ENCODE results near the gene TACC3.

DNA sequence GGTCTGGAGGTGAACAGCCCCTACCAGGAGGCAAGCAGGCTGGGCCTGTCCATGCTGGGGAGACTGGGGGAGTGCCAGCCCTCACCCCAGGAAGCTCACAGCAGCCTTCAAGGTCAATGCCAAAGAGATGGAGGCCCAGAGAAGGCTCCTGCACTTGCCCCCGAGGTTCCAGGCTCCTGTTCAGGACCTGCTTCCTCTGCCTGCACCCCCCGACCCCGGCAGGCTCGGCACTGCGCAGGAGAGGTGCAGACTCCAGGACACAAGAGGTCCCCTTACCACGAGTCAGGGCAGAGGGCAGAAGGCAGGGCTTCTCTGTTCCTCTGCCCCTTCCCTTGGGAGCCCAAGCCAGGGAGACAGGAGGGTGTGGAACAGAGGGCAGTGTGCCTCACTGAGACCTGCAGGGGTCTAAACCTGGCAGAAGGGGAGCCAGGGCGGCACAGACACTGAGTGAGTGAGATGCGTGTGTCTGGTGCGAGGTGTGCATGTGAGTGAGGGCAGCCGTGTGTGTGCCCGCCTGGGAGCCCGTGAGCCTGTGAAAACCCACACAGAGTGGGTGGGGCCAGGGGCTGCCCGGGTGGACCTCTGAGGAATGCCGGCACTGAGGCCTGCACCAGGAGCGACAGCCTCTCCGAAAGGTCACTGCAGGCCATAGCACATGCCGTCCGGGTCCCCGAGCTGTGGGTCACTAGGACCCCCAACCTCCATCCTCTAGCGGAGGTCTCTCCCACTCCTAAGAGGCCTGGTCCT is 41.1 kb downstream of the TACC3 start:
- TF ChIP-seq, protein P1, sequence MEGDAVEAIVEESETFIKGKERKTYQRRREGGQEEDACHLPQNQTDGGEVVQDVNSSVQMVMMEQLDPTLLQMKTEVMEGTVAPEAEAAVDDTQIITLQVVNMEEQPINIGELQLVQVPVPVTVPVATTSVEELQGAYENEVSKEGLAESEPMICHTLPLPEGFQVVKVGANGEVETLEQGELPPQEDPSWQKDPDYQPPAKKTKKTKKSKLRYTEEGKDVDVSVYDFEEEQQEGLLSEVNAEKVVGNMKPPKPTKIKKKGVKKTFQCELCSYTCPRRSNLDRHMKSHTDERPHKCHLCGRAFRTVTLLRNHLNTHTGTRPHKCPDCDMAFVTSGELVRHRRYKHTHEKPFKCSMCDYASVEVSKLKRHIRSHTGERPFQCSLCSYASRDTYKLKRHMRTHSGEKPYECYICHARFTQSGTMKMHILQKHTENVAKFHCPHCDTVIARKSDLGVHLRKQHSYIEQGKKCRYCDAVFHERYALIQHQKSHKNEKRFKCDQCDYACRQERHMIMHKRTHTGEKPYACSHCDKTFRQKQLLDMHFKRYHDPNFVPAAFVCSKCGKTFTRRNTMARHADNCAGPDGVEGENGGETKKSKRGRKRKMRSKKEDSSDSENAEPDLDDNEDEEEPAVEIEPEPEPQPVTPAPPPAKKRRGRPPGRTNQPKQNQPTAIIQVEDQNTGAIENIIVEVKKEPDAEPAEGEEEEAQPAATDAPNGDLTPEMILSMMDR (IDR thresholded peaks at IDR 0.05), result no peak
- TF ChIP-seq POLR2A (IDR thresholded peaks at IDR 0.05), result no peak

All from adrenal gland (tissue), 5 donors.